ENCODE measurements around the gene PARP16.

The PARP16 gene

GRCh38 chr15:65270811-65271545 is 15.7 kb downstream of the PARP16 start:
- peak; percentile 87 for TF ChIP-seq CTCF (IDR thresholded peaks at IDR 0.05; ENCODE audit: low read depth, low read length)
- DNase-seq (ENCODE audit: extremely low read depth, low read depth) = peak; percentile 68

- no peak for TF ChIP-seq CTCF (IDR thresholded peaks at IDR 0.05; ENCODE audit: low read depth, low read length)
- DNase-seq (ENCODE audit: extremely low read depth, low read depth) = no peak
These were observed 18.3 kb downstream of the PARP16 start for GRCh38 chr15:65268411-65268810.

GRCh38 chr15:65266469-65266868 is 20.2 kb downstream of the PARP16 start:
- no peak for DNase-seq (ENCODE audit: extremely low read depth, low read depth)
- no peak for TF ChIP-seq CTCF (IDR thresholded peaks at IDR 0.05; ENCODE audit: low read depth, low read length)

GRCh38 chr15:65264863-65265430 is 21.7 kb downstream of the PARP16 start:
- DNase-seq (ENCODE audit: extremely low read depth, low read depth) = no peak
- TF ChIP-seq CTCF (IDR thresholded peaks at IDR 0.05; ENCODE audit: low read depth, low read length) = no peak

GRCh38 chr15:65263313-65263712 is 23.4 kb downstream of the PARP16 start:
- TF ChIP-seq CTCF (IDR thresholded peaks at IDR 0.05; ENCODE audit: low read depth, low read length) = no peak
- no peak for DNase-seq (ENCODE audit: extremely low read depth, low read depth)

GRCh38 chr15:65260968-65261367 is 25.7 kb downstream of the PARP16 start:
- DNase-seq (ENCODE audit: extremely low read depth, low read depth) = no peak
- TF ChIP-seq CTCF (IDR thresholded peaks at IDR 0.05; ENCODE audit: low read depth, low read length) = no peak

GRCh38 chr15:65259367-65259797 is 27.3 kb downstream of the PARP16 start:
- TF ChIP-seq CTCF (IDR thresholded peaks at IDR 0.05; ENCODE audit: low read depth, low read length) = no peak
- no peak for DNase-seq (ENCODE audit: extremely low read depth, low read depth)
